OCI-LY7 (cell line): ENCODE data around the gene SOBP. TPM values are rescaled to one million over a fixed set of nuclear protein-coding genes. Genes with fewer than 3 reads are reported as not detected.

Source experiments
- BruUV-seq: library from RNA; stranded (reverse); fragments of 400-500 nt; replicated peaks from 2 replicates; lab custom pipeline; 2021; lab: Mats Ljungman, UMichigan
- CTCF ChIA-PET: fragments of 300-600 bp; sonication (Branson Sonifier 250); formaldehyde crosslinking; loops from one replicate; lab custom pipeline; 2022; ENCODE audit warnings: antibody characterized with exemption; ENCODE audit not compliant: unreplicated experiment; lab: Charles Lee
- POLR2A ChIA-PET: fragments of 300-600 bp; sonication (Branson Sonifier 250); formaldehyde crosslinking; loops from one replicate; lab custom pipeline; 2022; ENCODE audit warnings: antibody characterized with exemption; lab: Charles Lee
- DNase-seq: peaks from one replicate; pipeline ENCODE4 v3.0.0-alpha.2; 2015; ENCODE audit warnings: low spot score
- H2AFZ ChIP-seq: fragments of 200-600 bp; sonication (generic), shearing (Covaris generic); 2 replicates; pipeline ENCODE4 v1.6.1; 2014; ENCODE audit warnings: mild to moderate bottlenecking, antibody characterized with exemption, low read length, moderate library complexity
- H3K27ac ChIP-seq: fragments of 200-600 bp; sonication (generic); 2 replicates; pipeline ENCODE4 v1.5.1; 2014; ENCODE audit warnings: mixed run types, low read depth, mild to moderate bottlenecking, moderate library complexity, low read length, inconsistent platforms; ENCODE audit not compliant: poor library complexity, severe bottlenecking
- H3K36me3 ChIP-seq: fragments of 200-600 bp; sonication (generic); 2 replicates; pipeline ENCODE4 v1.6.1; 2014; ENCODE audit warnings: mild to moderate bottlenecking, antibody characterized with exemption, low read length, moderate library complexity, mixed read lengths; ENCODE audit not compliant: insufficient read depth
- H3K4me1 ChIP-seq: fragments of 200-600 bp; sonication (generic); 2 replicates; pipeline ENCODE4 v1.5.1; 2014; ENCODE audit warnings: mild to moderate bottlenecking, low read length; ENCODE audit not compliant: insufficient read depth, poor library complexity, severe bottlenecking
- H3K4me2 ChIP-seq: fragments of 200-600 bp; sonication (generic); 2 replicates; pipeline ENCODE4 v1.6.1; 2014; ENCODE audit warnings: mild to moderate bottlenecking, low read length
- H3K4me3 ChIP-seq: fragments of 200-600 bp; sonication (generic); 2 replicates; pipeline ENCODE4 v1.5.1; 2014; ENCODE audit warnings: mild to moderate bottlenecking, low read depth, low read length; ENCODE audit not compliant: poor library complexity, severe bottlenecking
- H3K79me2 ChIP-seq: fragments of 200-600 bp; sonication (generic); 2 replicates; pipeline ENCODE4 v1.6.1; 2016; ENCODE audit warnings: low read depth, mild to moderate bottlenecking, low read length, moderate library complexity, mixed read lengths; ENCODE audit not compliant: insufficient read depth
- H3K9me2 ChIP-seq: fragments of 200-600 bp; sonication (generic); 2 replicates; pipeline ENCODE4 v1.6.1; 2016; ENCODE audit warnings: mild to moderate bottlenecking, low read length, mixed read lengths; ENCODE audit not compliant: insufficient read depth
- H3K9me3 ChIP-seq: fragments of 200-600 bp; sonication (generic); 2 replicates; pipeline ENCODE4 v1.6.1; 2014; ENCODE audit warnings: mild to moderate bottlenecking, mixed run types, low read length, mixed read lengths
- H4K20me1 ChIP-seq: fragments of 200-600 bp; sonication (generic); 2 replicates; pipeline ENCODE4 v1.6.1; 2014; ENCODE audit warnings: mild to moderate bottlenecking, antibody characterized with exemption, low read length, moderate library complexity, mixed read lengths; ENCODE audit not compliant: insufficient read depth
- CTCF ChIP-seq: fragments of 200-600 bp; sonication (generic); conservative IDR thresholded peaks from 2 replicates; pipeline ENCODE4 v1.5.1; 2014; ENCODE audit warnings: mild to moderate bottlenecking, antibody characterized with exemption, low read length, moderate library complexity, mixed read lengths
- EZH2phosphoT487 ChIP-seq: fragments of 200-600 bp; sonication (generic); IDR thresholded peaks from 2 replicates; pipeline ENCODE4 v1.6.1; 2018; ENCODE audit warnings: low read depth, borderline replicate concordance, mild to moderate bottlenecking, mixed run types, antibody characterized with exemption, low read length, moderate library complexity, mixed read lengths
- intact Hi-C: fragments of 100-400 bp; cut with micrococcal nuclease; formaldehyde crosslinking; loops from one replicate; pipeline ENCODE4 v1.10.0; 2022; ENCODE audit not compliant: unreplicated experiment
- total RNA-seq, 2 experiments: library from RNA; depleted of rRNA in 1 of 2; stranded (reverse); fragments of >200 nt in 1 of 2; shearing (Covaris generic) in 1 of 2; gene quantifications; 2 replicates each; pipeline ENCODE4 v1.2.3, GENCODE V29; 2014 to 2022

Gene SOBP
- total RNA-seq, 2 experiments from 2014 or later = 21.5 to 29.4 TPM

GRCh38 chr6:107699254-107699653 is 209.3 kb downstream of the SOBP start:
- POLR2A ChIA-PET = interaction anchor here (0.7 kb wide), 1 partner anchor 350 kb away, joined by 3 read pairs; no protein-coding TSS in a partner anchor
- intact Hi-C loops = no loop called here

DNA sequence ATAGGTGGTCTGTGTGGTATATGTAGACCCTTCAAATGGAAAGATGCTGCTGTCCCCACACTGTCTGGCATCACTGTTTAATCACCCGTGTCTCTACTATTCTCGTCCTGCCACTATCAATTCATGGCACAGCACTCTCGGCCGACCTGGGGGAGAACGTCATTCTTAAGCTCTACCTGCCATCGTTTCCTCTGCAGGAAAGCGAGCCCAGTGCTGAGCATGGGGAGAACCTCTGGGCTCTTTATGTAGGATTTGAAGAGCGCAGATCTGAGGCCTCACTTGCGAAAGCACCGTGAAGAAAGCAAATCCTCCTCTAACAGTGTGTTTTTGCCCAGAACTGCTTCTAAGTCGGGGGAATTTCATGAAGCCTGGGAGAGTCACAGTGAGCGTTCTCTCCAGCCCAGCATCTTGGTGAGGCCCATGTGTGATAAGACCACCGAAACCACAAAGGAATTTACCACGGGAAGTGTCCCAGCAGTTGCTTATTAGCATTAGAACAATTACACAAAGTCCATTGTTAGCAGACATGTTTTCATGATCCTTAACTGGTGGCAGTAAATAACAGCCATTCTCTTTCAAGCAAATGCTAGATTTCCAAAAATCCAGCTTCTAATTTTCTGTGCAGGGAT is 209.9 kb downstream of the SOBP start:
- DNase-seq = no peak
- Histone ChIP-seq H4K20me1 (no peaks in the 10 kb centered on the region), H3K4me1 (no peaks in the 10 kb centered on the region), H3K27ac (no peak overlapping the region), H3K36me3 (no peaks in the 10 kb centered on the region), H3K4me3 (no peak overlapping the region), H2AFZ (no peak overlapping the region), H3K9me2 (no peaks in the 10 kb centered on the region), H3K9me3 (no peaks in the 10 kb centered on the region), H3K4me2 (no peak overlapping the region), H3K79me2 (no peaks in the 10 kb centered on the region)
- intact Hi-C loops = loop anchor here (10.0 kb wide), 1 partner anchor 145 kb away; no protein-coding TSS in a partner anchor
- no TSS peak for BruUV-seq
- no peak for TF ChIP-seq EZH2phosphoT487
- no peak for TF ChIP-seq CTCF
- CTCF ChIA-PET = no interaction called here
- POLR2A ChIA-PET = no interaction called here

More at GRCh38 chr6:107699254-107699653, 209.3 kb downstream of the SOBP start:
- Histone ChIP-seq H3K79me2 (no peaks in the 10 kb centered on the region), H3K4me2 (no peak overlapping the region), H4K20me1 (no peaks in the 10 kb centered on the region), H3K9me3 (no peaks in the 10 kb centered on the region), H3K4me1 (no peaks in the 10 kb centered on the region), H2AFZ (no peak overlapping the region), H3K27ac (no peak overlapping the region), H3K9me2 (no peaks in the 10 kb centered on the region), H3K4me3 (no peak overlapping the region), H3K36me3 (no peaks in the 10 kb centered on the region)
- TF ChIP-seq EZH2phosphoT487 (no peak), CTCF (no peak)
- DNase-seq = no peak
- no TSS peak for BruUV-seq
- CTCF ChIA-PET = no interaction called here

DNA sequence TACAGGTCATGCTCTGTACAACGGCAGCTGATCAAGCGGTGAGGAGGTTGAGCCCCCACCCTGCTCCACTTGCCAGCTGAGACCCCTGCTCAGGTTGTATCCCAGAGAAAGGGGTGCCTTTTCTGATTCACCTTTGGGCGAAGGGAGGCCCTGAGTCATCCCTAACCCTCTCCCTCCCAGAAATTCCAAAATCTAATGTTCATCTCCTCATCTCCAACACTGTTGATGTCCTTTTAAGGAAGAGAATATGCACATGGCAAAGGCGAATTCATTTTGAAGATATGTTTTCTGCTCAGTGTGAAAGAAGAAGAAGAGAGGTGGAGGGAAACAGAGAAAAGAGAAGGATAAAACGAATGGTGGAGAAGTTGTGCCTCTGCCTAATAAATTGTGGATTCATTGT is 213.7 kb downstream of the SOBP start:
- H2AFZ ChIP-seq = no peak overlapping the region
- no peaks in the 10 kb centered on the region for H3K79me2 ChIP-seq
- no peaks in the 10 kb centered on the region for H3K9me3 ChIP-seq
- no peak for DNase-seq
- no peaks in the 10 kb centered on the region for H4K20me1 ChIP-seq
- H3K4me1 ChIP-seq = no peaks in the 10 kb centered on the region
- no peaks in the 10 kb centered on the region for H3K9me2 ChIP-seq
- ChIA-PET CTCF (no interaction called here), POLR2A (no interaction called here)
- TF ChIP-seq CTCF (no peak), EZH2phosphoT487 (no peak)
- no peaks in the 10 kb centered on the region for H3K36me3 ChIP-seq
- H3K4me3 ChIP-seq = no peak overlapping the region
- BruUV-seq = no TSS peak
- no peak overlapping the region for H3K27ac ChIP-seq
- intact Hi-C loops = loop anchor here (2.0 to 10.0 kb wide), 2 partner anchors 29 to 141 kb away; no protein-coding TSS in a partner anchor
- H3K4me2 ChIP-seq = no peak overlapping the region
